LNCAP (cell line): ENCODE measurements around the gene C9orf43.

Experiments used
- TF ChIP-seq, protein P1 (sequence below): fragments of 450-650 bp; IDR thresholded peaks from 2 replicates; pipeline ENCODE4 v1.5.1; 2017; ENCODE audit warnings: mild to moderate bottlenecking

C9orf43 gene

DNA sequence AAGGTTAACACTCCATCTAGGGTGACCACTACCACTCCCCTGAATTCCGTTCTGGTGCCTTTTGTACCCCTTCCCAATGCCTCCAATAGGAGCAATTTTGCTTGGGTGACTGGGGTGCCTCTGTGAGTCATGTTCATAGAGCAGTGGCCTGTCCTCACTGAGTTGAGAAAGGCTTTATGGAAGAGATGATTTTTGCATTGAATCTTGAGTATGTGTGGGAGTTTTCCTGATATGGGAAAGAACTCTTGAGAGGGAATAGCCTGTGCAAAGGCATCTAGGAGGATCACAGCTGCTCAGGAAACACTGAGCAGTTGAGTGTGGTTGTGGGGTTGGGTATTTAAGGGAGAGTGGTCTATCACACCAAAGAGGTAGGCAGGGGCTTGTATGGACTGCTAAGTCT, 16.2 kb downstream of the C9orf43 start:
- TF ChIP-seq, protein P1, sequence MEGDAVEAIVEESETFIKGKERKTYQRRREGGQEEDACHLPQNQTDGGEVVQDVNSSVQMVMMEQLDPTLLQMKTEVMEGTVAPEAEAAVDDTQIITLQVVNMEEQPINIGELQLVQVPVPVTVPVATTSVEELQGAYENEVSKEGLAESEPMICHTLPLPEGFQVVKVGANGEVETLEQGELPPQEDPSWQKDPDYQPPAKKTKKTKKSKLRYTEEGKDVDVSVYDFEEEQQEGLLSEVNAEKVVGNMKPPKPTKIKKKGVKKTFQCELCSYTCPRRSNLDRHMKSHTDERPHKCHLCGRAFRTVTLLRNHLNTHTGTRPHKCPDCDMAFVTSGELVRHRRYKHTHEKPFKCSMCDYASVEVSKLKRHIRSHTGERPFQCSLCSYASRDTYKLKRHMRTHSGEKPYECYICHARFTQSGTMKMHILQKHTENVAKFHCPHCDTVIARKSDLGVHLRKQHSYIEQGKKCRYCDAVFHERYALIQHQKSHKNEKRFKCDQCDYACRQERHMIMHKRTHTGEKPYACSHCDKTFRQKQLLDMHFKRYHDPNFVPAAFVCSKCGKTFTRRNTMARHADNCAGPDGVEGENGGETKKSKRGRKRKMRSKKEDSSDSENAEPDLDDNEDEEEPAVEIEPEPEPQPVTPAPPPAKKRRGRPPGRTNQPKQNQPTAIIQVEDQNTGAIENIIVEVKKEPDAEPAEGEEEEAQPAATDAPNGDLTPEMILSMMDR, result no peak

DNA sequence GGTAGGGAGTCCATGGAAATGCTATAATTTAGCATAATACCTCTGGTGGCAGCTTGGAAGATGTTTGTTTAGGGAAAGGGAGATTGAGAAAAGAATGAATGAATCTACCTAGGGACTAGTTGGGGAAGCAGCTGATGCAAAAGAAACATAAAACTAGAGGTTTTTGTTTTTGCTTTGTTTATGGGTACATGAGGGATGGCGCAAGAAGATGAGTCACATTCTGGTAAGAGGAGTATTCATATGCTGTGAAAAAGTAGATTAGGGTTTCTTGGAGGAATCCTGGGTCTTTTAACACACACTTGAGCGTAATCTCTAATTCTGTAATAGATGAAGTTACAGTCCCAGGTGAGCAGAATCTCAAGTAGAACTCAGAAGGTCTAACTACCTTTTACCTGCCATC, 17.1 kb downstream of the C9orf43 start:
- TF ChIP-seq, protein P1, result no peak

DNA sequence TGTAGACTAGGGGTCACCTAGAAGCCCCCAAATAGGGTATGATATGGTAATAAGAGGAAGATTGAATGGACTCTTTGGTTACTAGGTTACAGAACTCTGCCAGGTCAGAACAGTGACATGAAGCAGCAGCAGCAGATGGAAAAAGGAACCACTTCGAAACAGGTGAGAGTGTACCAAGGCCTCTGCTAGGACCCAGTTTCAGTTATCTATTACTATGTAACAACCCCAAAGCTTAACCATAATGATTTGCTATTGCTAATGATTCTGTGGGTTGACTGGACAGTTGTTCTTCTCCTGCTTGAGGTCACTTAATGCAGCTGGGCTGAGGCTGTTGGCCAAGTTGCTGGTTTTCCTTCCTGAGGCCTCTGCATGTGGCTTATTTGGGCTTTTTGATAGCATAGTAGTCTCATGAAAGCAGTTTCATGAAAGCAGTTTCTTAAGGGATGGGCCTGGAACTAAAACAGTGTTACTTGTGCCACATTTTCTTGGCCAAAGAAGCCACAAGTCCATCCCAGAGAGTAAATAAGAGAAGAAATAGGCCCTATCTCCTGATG, 17.6 kb downstream of the C9orf43 start:
- TF ChIP-seq, protein P1, result no peak

DNA sequence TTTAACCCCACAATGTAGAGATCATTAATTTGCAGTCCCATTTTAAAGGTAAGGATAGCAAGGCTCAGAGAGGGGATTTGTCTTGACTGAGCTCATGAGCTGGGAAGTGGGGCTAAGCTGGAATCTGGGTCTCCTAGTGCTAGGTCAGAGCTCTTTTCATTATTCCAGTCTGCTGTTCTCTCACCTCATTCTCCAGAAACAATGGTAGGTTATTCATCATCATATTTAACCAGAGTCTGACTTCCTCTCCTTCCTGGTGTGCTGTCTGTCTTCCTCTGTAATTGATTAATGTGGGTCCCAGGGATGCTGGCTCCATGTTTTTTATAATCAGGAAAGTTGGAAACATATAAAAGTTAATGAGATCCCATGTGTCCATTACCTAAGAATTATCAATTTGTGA, 20.6 kb downstream of the C9orf43 start:
- TF ChIP-seq, protein P1, result no peak

DNA sequence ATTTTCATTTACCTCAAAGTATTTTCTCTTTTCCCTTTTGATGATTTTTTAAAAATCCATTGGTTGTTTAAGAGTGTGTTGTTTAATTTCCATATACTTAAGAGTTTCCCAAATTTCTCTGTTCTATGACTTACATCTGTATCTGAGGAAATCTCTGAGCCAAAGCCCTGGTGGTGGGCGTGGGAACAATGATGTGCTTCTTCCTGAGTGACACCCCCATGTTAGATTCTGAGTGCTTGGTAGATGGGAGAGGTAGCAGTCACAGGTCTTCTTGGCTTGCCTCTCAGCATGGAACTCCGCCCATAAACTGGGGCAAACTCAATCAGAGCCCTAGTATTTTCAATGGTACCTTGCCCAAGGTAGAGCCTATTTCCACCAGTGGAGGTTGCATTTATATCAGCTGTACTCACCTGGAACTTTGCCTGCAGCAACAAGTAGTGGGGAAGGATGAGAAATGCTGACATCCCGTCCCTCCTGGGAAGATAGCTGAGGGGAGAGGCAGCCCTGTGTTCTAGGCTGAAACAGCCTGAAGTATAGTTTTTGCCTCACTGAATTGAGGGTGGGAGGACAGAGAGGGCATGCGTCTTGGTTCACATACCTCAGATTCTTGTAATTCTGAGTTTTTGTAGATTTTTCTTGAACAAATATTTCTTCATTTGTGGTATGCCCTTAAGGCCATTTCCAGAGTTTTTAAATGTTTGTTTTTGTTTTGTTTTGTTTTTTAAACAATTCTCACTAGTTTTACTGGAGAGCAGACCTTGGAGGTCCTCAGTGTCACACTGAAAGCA, 26.4 kb downstream of the C9orf43 start:
- TF ChIP-seq, protein P1, result no peak

DNA sequence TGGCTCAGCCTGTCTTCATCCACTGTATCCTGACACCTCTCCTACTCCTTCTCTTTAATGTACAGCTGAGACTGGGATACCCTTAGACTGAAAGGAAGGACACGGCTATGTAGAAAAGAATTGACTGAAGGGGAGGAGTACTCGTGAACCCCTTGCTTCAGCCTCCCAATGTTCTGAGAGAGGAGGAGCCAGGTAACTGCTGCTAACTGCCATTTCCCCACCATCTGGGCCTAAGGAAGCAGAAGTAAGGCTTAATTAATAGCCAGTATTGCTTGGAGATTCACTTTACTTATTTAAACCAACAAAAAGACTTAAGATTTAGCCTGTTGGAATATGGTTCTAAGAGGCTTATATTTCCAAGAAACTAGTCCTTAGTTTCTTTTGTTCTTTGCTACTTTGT, 34.2 kb downstream of the C9orf43 start:
- TF ChIP-seq, protein P1, result no peak

DNA sequence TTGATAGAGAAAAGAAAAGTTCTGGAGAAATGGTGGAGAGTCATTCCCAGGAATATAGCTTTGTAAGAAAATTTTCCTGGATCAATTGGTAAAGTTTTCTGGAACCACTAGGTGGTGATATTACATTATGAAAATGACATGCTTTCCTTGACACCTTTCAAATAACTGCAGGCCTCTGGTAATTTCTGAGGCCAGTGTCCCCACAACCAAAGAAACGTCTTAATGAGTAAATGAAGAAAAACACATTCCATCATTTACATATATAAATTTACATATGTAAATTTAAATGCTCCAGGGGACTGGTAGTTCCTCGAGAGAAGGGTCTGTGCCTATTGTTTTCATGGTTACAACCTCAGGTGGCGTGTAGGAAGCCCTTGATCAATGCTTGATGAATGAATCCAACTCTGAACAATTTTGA, 35.8 kb downstream of the C9orf43 start:
- TF ChIP-seq, protein P1, result peak; percentile 66
